Measurements from ENCODE around the gene OSGIN1. TPM values are rescaled to one million over a fixed set of nuclear protein-coding genes. Genes with fewer than 3 reads are reported as not detected.

Gene OSGIN1
- total and polyA plus RNA-seq, 8 donors = 2.6 to 28.6 (median 10.2) TPM

DNA sequence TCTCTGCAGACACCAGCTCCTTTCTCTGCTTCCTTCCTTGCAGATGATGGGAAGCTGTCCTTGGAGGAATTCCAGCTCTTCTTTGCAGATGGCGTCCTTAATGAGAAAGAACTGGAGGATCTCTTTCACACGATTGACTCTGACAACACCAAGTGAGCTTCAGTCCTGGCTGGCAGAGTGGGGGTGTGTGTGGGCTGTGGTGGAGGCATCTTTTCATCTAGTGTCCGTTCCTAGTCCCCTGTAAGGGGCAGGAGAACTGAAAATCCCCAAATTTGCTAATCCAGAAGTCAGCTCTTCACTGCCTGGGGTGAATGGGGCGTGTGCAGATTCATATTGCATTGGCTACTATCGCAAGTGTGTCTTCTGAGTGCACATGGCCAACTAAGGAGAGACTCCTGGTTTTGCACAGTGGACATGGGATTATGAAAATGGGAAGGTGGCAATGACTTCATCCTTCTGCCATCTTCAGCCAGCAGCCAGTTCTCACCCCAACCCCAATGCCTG is 25.4 kb downstream of the OSGIN1 start:
- no peak for DNase-seq
- Histone ChIP-seq H3K4me3 (no peak overlapping the region), H3K27ac (no peak overlapping the region), H3K36me3 (no peaks in the 10 kb centered on the region), H3K27me3 (peaks cover 0 to 10% (median 0%) of the 10 kb centered on the region in 3 donors), H3K9me3 (peaks cover 0 to 13% (median 12%) of the 10 kb centered on the region in 4 donors), H3K4me1 (no peaks in the 10 kb centered on the region)
- no peak for TF ChIP-seq POLR2AphosphoS5 (IDR thresholded peaks at IDR 0.05)
- intact Hi-C loops (cut with DNase I; ENCODE audit: low total_unique reads) = loop anchor here (10.0 kb wide), 2 partner anchors 66 to 216 kb away; partner anchors contain the start of genes ADAD2 and SLC38A8
- 75 to 84% (median 81%) methylated on average over 5 of the region's 5 CpGs for WGBS, 5 donors

- Histone ChIP-seq H3K9me3 (peaks cover 0 to 13% (median 12%) of the 10 kb centered on the region in 4 donors), H3K36me3 (no peaks in the 10 kb centered on the region), H3K4me3 (no peak overlapping the region), H3K27ac (no peak overlapping the region), H3K27me3 (peaks cover 0 to 5% (median 0%) of the 10 kb centered on the region in 3 donors), H3K4me1 (no peaks in the 10 kb centered on the region)
- TF ChIP-seq POLR2AphosphoS5 (IDR thresholded peaks at IDR 0.05) (no peak), EP300 (IDR thresholded peaks at IDR 0.05) (no peak), POLR2A (IDR thresholded peaks at IDR 0.05) (no peak)
- TF ChIP-seq, protein P1, sequence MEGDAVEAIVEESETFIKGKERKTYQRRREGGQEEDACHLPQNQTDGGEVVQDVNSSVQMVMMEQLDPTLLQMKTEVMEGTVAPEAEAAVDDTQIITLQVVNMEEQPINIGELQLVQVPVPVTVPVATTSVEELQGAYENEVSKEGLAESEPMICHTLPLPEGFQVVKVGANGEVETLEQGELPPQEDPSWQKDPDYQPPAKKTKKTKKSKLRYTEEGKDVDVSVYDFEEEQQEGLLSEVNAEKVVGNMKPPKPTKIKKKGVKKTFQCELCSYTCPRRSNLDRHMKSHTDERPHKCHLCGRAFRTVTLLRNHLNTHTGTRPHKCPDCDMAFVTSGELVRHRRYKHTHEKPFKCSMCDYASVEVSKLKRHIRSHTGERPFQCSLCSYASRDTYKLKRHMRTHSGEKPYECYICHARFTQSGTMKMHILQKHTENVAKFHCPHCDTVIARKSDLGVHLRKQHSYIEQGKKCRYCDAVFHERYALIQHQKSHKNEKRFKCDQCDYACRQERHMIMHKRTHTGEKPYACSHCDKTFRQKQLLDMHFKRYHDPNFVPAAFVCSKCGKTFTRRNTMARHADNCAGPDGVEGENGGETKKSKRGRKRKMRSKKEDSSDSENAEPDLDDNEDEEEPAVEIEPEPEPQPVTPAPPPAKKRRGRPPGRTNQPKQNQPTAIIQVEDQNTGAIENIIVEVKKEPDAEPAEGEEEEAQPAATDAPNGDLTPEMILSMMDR (IDR thresholded peaks at IDR 0.05) = no peak
- WGBS, 5 donors = 85 to 96% (median 91%) methylated on average over 7 of the region's 7 CpGs
- intact Hi-C loops (cut with DNase I; ENCODE audit: low total_unique reads) = loop anchor here (10.0 kb wide), 2 partner anchors 65 to 215 kb away; partner anchors contain the start of genes ADAD2 and SLC38A8
- no peak for DNase-seq
Measured at GRCh38 chr16:83979441-83979840, 26.4 kb downstream of the OSGIN1 start.

GRCh38 chr16:83980794-83981193 is 27.8 kb downstream of the OSGIN1 start:
- Histone ChIP-seq H3K27me3 (peaks cover 0 to 5% (median 0%) of the 10 kb centered on the region in 3 donors), H3K4me3 (no peak overlapping the region), H3K4me1 (no peaks in the 10 kb centered on the region), H3K36me3 (no peaks in the 10 kb centered on the region), H3K9me3 (peaks cover 0 to 13% (median 12%) of the 10 kb centered on the region in 4 donors), H3K27ac (no peak overlapping the region)
- intact Hi-C loops (cut with DNase I; ENCODE audit: low total_unique reads) = no loop called here
- DNase-seq = no peak
- 84 to 96% (median 90%) methylated on average over 2 of the region's 2 CpGs for WGBS, 5 donors
- TF ChIP-seq POLR2AphosphoS5 (IDR thresholded peaks at IDR 0.05) (no peak), POLR2A (IDR thresholded peaks at IDR 0.05) (no peak), EP300 (IDR thresholded peaks at IDR 0.05) (no peak)
- TF ChIP-seq, protein P1 (IDR thresholded peaks at IDR 0.05) = no peak

- TF ChIP-seq, protein P1 (IDR thresholded peaks at IDR 0.05) = no peak
- TF ChIP-seq POLR2A (IDR thresholded peaks at IDR 0.05) (no peak), POLR2AphosphoS5 (IDR thresholded peaks at IDR 0.05) (no peak), EP300 (IDR thresholded peaks at IDR 0.05) (no peak)
- 93 to 97% (median 95%) methylated on average over 7 to 8 of the region's 8 CpGs for WGBS, 5 donors
- peaks cover 0 to 13% (median 12%) of the 10 kb centered on the region in 4 donors for H3K9me3 ChIP-seq
- peaks cover 0 to 3% (median 0%) of the 10 kb centered on the region in 3 donors for H3K27me3 ChIP-seq
- intact Hi-C loops (cut with DNase I; ENCODE audit: low total_unique reads) = no loop called here
- H3K4me3 ChIP-seq = no peak overlapping the region
- H3K4me1 ChIP-seq = no peaks in the 10 kb centered on the region
- no peak for DNase-seq
- H3K36me3 ChIP-seq = no peaks in the 10 kb centered on the region
- H3K27ac ChIP-seq = no peak overlapping the region
Measured at GRCh38 chr16:83981799-83982198, 28.8 kb downstream of the OSGIN1 start.

DNA sequence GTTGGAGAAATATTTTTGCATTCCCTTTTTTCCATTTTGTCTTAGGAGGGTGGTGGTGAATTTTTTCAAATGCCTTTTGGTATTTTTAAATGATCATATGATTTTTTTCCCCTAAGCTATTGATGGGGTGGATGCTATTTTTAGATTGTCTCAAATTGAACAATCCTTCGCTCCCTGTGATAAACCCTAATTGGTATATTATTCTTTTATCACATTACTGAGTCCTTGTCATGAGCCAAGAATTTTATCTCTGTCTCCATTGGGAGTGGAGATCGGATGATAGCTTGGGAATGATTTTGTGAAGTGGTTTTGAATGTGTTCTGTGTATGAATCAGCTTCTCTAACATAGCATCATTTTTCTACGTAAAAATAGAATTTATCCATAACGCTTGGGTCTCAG is 30.5 kb downstream of the OSGIN1 start:
- intact Hi-C loops (cut with DNase I; ENCODE audit: low total_unique reads) = no loop called here
- no peak overlapping the region for H3K4me3 ChIP-seq
- peaks cover 0 to 3% (median 0%) of the 10 kb centered on the region in 3 donors for H3K27me3 ChIP-seq
- H3K36me3 ChIP-seq = no peaks in the 10 kb centered on the region
- 62 to 70% (median 65%) methylated on average over 4 of the region's 4 CpGs for WGBS, 5 donors
- TF ChIP-seq POLR2A (IDR thresholded peaks at IDR 0.05) (no peak), POLR2AphosphoS5 (IDR thresholded peaks at IDR 0.05) (no peak), EP300 (IDR thresholded peaks at IDR 0.05) (no peak)
- TF ChIP-seq, protein P1 (IDR thresholded peaks at IDR 0.05) = no peak
- H3K9me3 ChIP-seq = peaks cover 0 to 9% (median 6%) of the 10 kb centered on the region in 4 donors
- H3K27ac ChIP-seq = no peak overlapping the region
- H3K4me1 ChIP-seq = no peaks in the 10 kb centered on the region
- no peak for DNase-seq

Measured in stomach (tissue), 9 donors.